H9 (cell line): Measurements from ENCODE around the gene MC1R. TPM values are rescaled to one million over a fixed set of nuclear protein-coding genes. Genes with fewer than 3 reads are reported as not detected.

Experiments
- DNase-seq: peaks from one replicate; pipeline ENCODE4 v3.0.0-alpha.2; 2017
- H2AFZ ChIP-seq: one replicate; pipeline ENCODE4 v1.6.1; 2013; ENCODE audit warnings: mild to moderate bottlenecking, low read length, control low read depth, moderate library complexity
- H2AK5ac ChIP-seq: 2 replicates; pipeline ENCODE4 v1.6.1; 2013; ENCODE audit warnings: low read length, control low read depth, mixed read lengths; ENCODE audit not compliant: insufficient read length
- H2BK120ac ChIP-seq: one replicate; pipeline ENCODE4 v1.6.1; 2013; ENCODE audit warnings: low read depth, mild to moderate bottlenecking, low read length, control low read depth, inconsistent platforms; ENCODE audit not compliant: poor library complexity, severe bottlenecking
- H2BK12ac ChIP-seq: 2 replicates; pipeline ENCODE4 v1.6.1; 2013; ENCODE audit warnings: low read length, control low read depth, mixed read lengths, low read depth; ENCODE audit not compliant: insufficient read length
- H2BK15ac ChIP-seq: 2 replicates; pipeline ENCODE4 v1.6.1; 2013; ENCODE audit warnings: low read depth, low read length, control low read depth
- H2BK20ac ChIP-seq: one replicate; pipeline ENCODE4 v1.6.1; 2013; ENCODE audit warnings: low read depth, mild to moderate bottlenecking, low read length, control low read depth, inconsistent platforms; ENCODE audit not compliant: poor library complexity, severe bottlenecking
- H2BK5ac ChIP-seq: 2 replicates; pipeline ENCODE4 v1.6.1; 2013; ENCODE audit warnings: low read length, control low read depth, mixed read lengths; ENCODE audit not compliant: insufficient read length
- H3K14ac ChIP-seq: 2 replicates; pipeline ENCODE4 v1.6.1; 2013; ENCODE audit warnings: low read length, control low read depth; ENCODE audit not compliant: insufficient read depth
- H3K18ac ChIP-seq: 2 replicates; pipeline ENCODE4 v1.6.1; 2013; ENCODE audit warnings: low read depth, mild to moderate bottlenecking, mixed read lengths, low read length, control low read depth; ENCODE audit not compliant: insufficient read length
- H3K23ac ChIP-seq: 2 replicates; pipeline ENCODE4 v1.6.1; 2013; ENCODE audit warnings: low read length, control low read depth, mixed read lengths, low read depth; ENCODE audit not compliant: insufficient read length
- H3K23me2 ChIP-seq: 2 replicates; pipeline ENCODE4 v1.6.1; 2013; ENCODE audit warnings: low read depth, mild to moderate bottlenecking, mixed read lengths, low read length, control low read depth; ENCODE audit not compliant: insufficient read length, poor library complexity, severe bottlenecking
- H3K27ac ChIP-seq: 2 replicates; pipeline ENCODE4 v1.5.1; 2013; ENCODE audit warnings: low read length, control low read depth, mixed read lengths, low read depth; ENCODE audit not compliant: insufficient read length
- H3K27me3 ChIP-seq: 2 replicates; pipeline ENCODE4 v1.6.1; 2013; ENCODE audit warnings: low read length, control low read depth, inconsistent platforms; ENCODE audit not compliant: insufficient read depth
- H3K4ac ChIP-seq: 2 replicates; pipeline ENCODE4 v1.6.1; 2013; ENCODE audit warnings: low read depth, mild to moderate bottlenecking, control low read depth, inconsistent platforms, low read length, moderate library complexity
- H3K4me1 ChIP-seq: 2 replicates; pipeline ENCODE4 v1.6.1; 2013; ENCODE audit warnings: low read length, control low read depth, inconsistent platforms; ENCODE audit not compliant: insufficient read depth
- H3K4me2 ChIP-seq: 2 replicates; pipeline ENCODE4 v1.6.1; 2013; ENCODE audit warnings: low read length, control low read depth, mixed read lengths; ENCODE audit not compliant: insufficient read length, insufficient read depth
- H3K56ac ChIP-seq: 2 replicates; pipeline ENCODE4 v1.6.1; 2013; ENCODE audit warnings: low read depth, mild to moderate bottlenecking, mixed read lengths, low read length, control low read depth; ENCODE audit not compliant: insufficient read length
- H3K79me1 ChIP-seq: 2 replicates; pipeline ENCODE4 v1.6.1; 2013; ENCODE audit warnings: low read depth, mild to moderate bottlenecking, moderate library complexity, low read length, control low read depth, inconsistent platforms; ENCODE audit not compliant: insufficient read depth, poor library complexity, severe bottlenecking
- H3K79me2 ChIP-seq: 2 replicates; pipeline ENCODE4 v1.6.1; 2013; ENCODE audit warnings: low read length, control low read depth, inconsistent platforms; ENCODE audit not compliant: insufficient read depth
- H3K9ac ChIP-seq: 2 replicates; pipeline ENCODE4 v1.6.1; 2013; ENCODE audit warnings: low read length, control low read depth, mixed read lengths; ENCODE audit not compliant: insufficient read length; ENCODE audit errors: extremely low read depth
- H3K9me3 ChIP-seq: one replicate; pipeline ENCODE4 v1.6.1; 2013; ENCODE audit warnings: low read depth, low read length, inconsistent platforms; ENCODE audit not compliant: control insufficient read depth
- H3T11ph ChIP-seq: one replicate; pipeline ENCODE4 v1.6.1; 2013; ENCODE audit warnings: mild to moderate bottlenecking, low read length, control low read depth, inconsistent platforms
- H4K20me1 ChIP-seq: one replicate; pipeline ENCODE4 v1.6.1; 2013; ENCODE audit not compliant: control insufficient read depth, insufficient read length, insufficient read depth
- H4K5ac ChIP-seq: 2 replicates; pipeline ENCODE4 v1.6.1; 2013; ENCODE audit warnings: low read depth, mild to moderate bottlenecking, mixed read lengths, low read length, control low read depth; ENCODE audit not compliant: insufficient read length
- H4K8ac ChIP-seq: replicated peaks from 2 replicates; pipeline ENCODE4 v1.6.1; 2013; ENCODE audit warnings: low read length, control low read depth, mixed read lengths, low read depth; ENCODE audit not compliant: insufficient read length
- H4K91ac ChIP-seq: 2 replicates; pipeline ENCODE4 v1.6.1; 2013; ENCODE audit warnings: low read depth, mild to moderate bottlenecking, moderate library complexity, mixed read lengths, low read length, control low read depth; ENCODE audit not compliant: insufficient read length
- H3K27ac Mint-ChIP-seq, 3 experiments: 2 replicates in 2 of 3; 3 replicates in 1 of 3; pipeline ENCODE4 v1.8.0; 2020 to 2021; ENCODE audit warnings: mixed read lengths in 3 of 3, mild to moderate bottlenecking in 1 of 3, moderate library complexity in 1 of 3
- H3K27me3 Mint-ChIP-seq: 2 replicates; pipeline ENCODE4 v1.8.0; 2021; ENCODE audit warnings: low read depth, mild to moderate bottlenecking, moderate library complexity, mixed read lengths
- H3K36me3 Mint-ChIP-seq, 3 experiments: 2 replicates in 2 of 3; 3 replicates in 1 of 3; pipeline ENCODE4 v1.8.0; 2020 to 2021; ENCODE audit warnings: low read depth in 3 of 3, mixed read lengths in 3 of 3; ENCODE audit not compliant: insufficient read depth in 1 of 3
- H3K4me1 Mint-ChIP-seq, 2 experiments: 2 replicates each; pipeline ENCODE4 v1.8.0; 2020; ENCODE audit warnings: mixed read lengths in 2 of 2
- H3K4me3 Mint-ChIP-seq, 2 experiments: 2 replicates in 1 of 2; 3 replicates in 1 of 2; pipeline ENCODE4 v1.8.0; 2020 to 2021; ENCODE audit warnings: mild to moderate bottlenecking in 2 of 2, mixed read lengths in 2 of 2, moderate library complexity in 1 of 2
- H3K9me3 Mint-ChIP-seq, 2 experiments: 2 replicates in 1 of 2; 3 replicates in 1 of 2; pipeline ENCODE4 v1.8.0; 2020; ENCODE audit warnings: mild to moderate bottlenecking in 2 of 2, mixed read lengths in 2 of 2, moderate library complexity in 1 of 2
- CTCF ChIP-seq: fragments of 200-600 bp; sonication (generic); conservative IDR thresholded peaks from 3 replicates; pipeline ENCODE4 v1.8.0; 2021; ENCODE audit warnings: antibody characterized with exemption, mild to moderate bottlenecking
- WGBS: extraction: QIAGEN DNeasy Blood & Tissue Kit; methylation state at CpG from one replicate; pipeline ENCODE4 v1.1.7; 2013; ENCODE audit warnings: missing lambda C conversion rate, low lambda C conversion rate, mixed read lengths; ENCODE audit not compliant: insufficient read length; ENCODE audit errors: extremely low coverage; 5-methylcytosine and 5-hydroxymethylcytosine counted together
- total RNA-seq: library from RNA; stranded (reverse); gene quantifications from 2 replicates; pipeline ENCODE4 v1.2.1, GENCODE V29; 2021

MC1R gene
- total RNA-seq, 1 experiment from 2014 or later, result 4.7 TPM

DNA sequence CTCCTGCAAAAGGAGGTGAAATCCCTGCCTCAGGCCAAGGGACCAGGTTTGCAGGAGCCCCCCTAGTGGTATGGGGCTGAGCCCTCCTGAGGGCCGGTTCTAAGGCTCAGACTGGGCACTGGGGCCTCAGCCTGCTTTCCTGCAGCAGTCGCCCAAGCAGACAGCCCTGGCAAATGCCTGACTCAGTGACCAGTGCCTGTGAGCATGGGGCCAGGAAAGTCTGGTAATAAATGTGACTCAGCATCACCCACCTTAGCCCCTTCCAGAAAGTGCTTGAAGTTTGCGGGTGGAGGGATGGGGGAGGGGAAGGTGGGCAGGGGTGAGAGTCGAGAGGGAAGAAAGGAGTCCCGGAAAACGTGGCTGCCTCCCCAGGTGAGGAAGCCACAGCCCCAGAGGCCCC is 2.1 kb downstream of the MC1R start:
- no peak overlapping the region for H3K27ac Mint-ChIP-seq
- H3K4me2 ChIP-seq, result peak overlapping the region; percentile 72
- TF ChIP-seq CTCF, result no peak

More for the DNA sequence above, 2.1 kb downstream of the MC1R start:
- H3T11ph ChIP-seq, result no peak overlapping the region
- no peaks in the 10 kb centered on the region for H3K79me1 ChIP-seq
- H3K9me3 ChIP-seq, result no peaks in the 10 kb centered on the region
- no peaks in the 10 kb centered on the region; the same call in 1 of the 2 replicates for H3K4me1 ChIP-seq
- H3K56ac ChIP-seq, result no peak overlapping the region
- H4K8ac ChIP-seq, result no peak overlapping the region
- H2BK15ac ChIP-seq, result no peak overlapping the region
- peaks cover 24% of the 10 kb centered on the region for H3K27me3 Mint-ChIP-seq
- no peak overlapping the region for H3K9ac ChIP-seq
- H2BK5ac ChIP-seq, result no peak overlapping the region
- peak; percentile 32 for DNase-seq
- H3K9me3 Mint-ChIP-seq, result no peaks in the 10 kb centered on the region; a peak in 1 of 5 replicates
- H3K18ac ChIP-seq, result no peak overlapping the region
- peaks cover 27 to 44% of the 10 kb centered on the region in 2 experiments for H3K4me1 Mint-ChIP-seq
- no peak overlapping the region for H3K27ac ChIP-seq
- no peaks in the 10 kb centered on the region; a peak in 3 of 7 replicates for H3K36me3 Mint-ChIP-seq
- H3K14ac ChIP-seq, result no peak overlapping the region
- no peak overlapping the region for H2AFZ ChIP-seq
- no peak overlapping the region for H2AK5ac ChIP-seq
- no peak overlapping the region for H3K4me3 Mint-ChIP-seq
- no peak overlapping the region for H2BK12ac ChIP-seq
- H3K27me3 ChIP-seq, result no peaks in the 10 kb centered on the region
- H3K23ac ChIP-seq, result no peak overlapping the region
- H3K23me2 ChIP-seq, result peaks cover 25% of the 10 kb centered on the region
- no peak overlapping the region for H3K4ac ChIP-seq
- H2BK20ac ChIP-seq, result no peak overlapping the region
- no peak overlapping the region for H4K91ac ChIP-seq
- H4K20me1 ChIP-seq, result no peaks in the 10 kb centered on the region
- H2BK120ac ChIP-seq, result no peak overlapping the region
- no peak overlapping the region for H4K5ac ChIP-seq
- WGBS, result no CpG with 5 or more reads among the region's 6 CpGs
- H3K79me2 ChIP-seq, result no peaks in the 10 kb centered on the region
